ENCODE results near the gene CDH4.

CDH4 gene

GRCh38 chr20:61746147-61746646 is 494.1 kb downstream of the CDH4 start:
- FAIRE-seq: no peak

DNA sequence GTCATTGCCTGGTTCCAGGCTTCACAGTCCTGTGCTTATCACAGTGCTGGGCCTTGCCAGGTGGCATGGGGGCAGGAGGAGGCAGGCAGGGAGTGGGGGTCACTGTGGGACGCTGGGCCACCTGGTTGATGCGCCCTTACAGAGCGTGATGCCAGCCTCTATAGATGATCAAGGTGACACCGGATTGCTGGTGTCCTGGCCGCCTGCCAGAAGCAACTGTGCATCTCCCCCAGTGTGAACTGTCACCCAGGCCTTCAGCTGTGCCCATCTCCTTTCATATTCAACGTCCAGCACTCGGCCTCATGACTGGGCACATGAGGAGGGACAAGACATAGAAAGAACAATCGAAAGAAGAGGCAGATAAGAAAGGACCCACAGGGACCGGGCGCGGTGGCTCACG is 494.7 kb downstream of the CDH4 start:
- no peak for FAIRE-seq

GRCh38 chr20:61748376-61748775 is 496.3 kb downstream of the CDH4 start:
- no peak for FAIRE-seq

- no peak for FAIRE-seq
Observed at GRCh38 chr20:61749406-61750075, 497.5 kb downstream of the CDH4 start.

- FAIRE-seq: no peak
Observed at GRCh38 chr20:61750093-61750492, 498.0 kb downstream of the CDH4 start.

DNA sequence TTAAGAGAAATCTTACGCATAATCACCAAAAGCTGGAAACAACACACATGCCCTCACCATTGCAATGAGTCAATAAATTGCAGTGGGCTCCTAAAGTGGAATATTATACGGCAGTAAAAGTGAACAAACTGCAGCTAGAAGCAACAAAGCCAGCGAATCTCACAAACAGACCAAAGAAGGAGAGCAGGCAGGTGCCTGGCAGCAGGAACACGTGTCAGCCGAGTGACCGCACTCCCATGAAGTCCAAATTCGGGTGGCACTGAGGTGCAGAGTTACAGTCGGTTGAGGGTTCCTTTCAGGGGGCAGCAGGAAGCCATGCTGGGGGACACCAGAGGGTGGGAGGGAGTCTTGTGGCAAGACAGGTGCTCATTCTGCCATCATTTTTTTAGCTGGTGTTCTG is 500.5 kb downstream of the CDH4 start:
- FAIRE-seq: no peak

GRCh38 chr20:61753316-61753942 is 501.4 kb downstream of the CDH4 start:
- FAIRE-seq: no peak

GRCh38 chr20:61753987-61754956 is 502.2 kb downstream of the CDH4 start:
- no peak for FAIRE-seq

DNA sequence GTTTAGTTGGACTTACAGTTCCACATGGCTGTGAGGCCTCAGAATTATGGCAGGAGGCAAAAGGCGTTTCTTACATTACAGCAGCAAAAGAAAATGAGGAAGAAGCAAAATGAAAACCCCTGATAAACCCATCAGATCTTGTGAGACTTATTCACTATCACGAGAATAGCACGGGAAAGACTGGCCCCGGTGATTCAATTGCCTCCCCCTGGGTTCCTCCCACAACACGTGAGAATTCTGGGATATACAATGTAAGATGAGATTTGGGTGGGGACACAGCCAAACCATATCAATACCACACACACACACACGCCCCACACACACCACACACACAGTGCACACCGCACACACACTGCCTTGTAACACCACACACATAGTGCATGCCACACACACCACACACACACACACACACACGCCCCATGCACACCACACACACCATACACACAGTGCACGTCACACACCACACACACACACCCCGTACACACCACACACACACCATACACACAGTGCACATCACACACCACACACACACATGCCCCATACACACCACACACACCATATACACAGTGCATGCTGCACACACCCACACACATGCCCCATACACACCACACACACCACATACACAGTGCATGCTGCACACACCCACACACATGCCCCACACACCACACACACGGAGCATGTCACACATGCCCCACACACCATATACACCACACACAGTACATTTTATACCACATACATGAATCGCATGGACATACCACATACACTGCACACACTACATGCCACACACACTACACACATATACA is 503.1 kb downstream of the CDH4 start:
- FAIRE-seq: no peak

- FAIRE-seq: no peak
Observed at GRCh38 chr20:61755971-61756845, 504.1 kb downstream of the CDH4 start.

DNA sequence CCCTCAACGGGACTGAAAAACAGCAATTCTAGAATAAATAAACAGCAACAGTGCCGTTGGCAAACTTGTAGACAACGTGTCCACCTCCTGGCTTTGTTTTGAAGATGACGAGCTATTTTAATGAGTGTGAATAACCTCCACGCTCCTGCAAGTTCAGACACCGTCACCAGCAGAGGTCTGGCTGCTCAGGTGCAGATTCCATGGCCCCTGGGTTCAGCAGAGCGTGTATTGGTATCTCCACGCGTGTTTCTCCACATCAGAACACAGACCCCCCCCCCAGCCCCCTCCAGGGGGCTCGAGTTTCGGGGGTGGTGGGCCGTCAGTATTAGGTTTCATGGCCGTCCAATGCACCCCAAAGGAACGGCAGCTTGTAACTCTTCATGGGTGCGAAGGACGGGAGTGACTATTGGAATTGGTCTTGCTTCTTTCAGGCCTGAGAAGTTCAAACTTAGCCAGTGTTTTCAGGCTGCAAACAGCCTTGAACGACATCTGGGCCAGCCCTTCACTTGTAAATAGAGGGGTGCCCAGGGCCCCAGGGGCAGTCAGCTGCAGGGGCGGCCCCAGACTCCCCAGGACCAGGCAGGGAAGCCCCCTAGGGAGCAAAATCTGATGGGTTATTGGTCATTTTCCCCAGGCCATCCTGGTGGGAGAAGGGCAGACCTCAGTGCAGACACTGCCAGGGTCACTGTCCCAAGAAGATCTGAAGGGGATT is 505.1 kb downstream of the CDH4 start:
- no peak for FAIRE-seq

- FAIRE-seq: no peak
Observed at GRCh38 chr20:61757678-61758563, 505.9 kb downstream of the CDH4 start.

- FAIRE-seq: no peak
Observed at GRCh38 chr20:61758564-61759200, 506.6 kb downstream of the CDH4 start.

- FAIRE-seq: no peak
Observed at GRCh38 chr20:61759286-61760065, 507.4 kb downstream of the CDH4 start.

DNA sequence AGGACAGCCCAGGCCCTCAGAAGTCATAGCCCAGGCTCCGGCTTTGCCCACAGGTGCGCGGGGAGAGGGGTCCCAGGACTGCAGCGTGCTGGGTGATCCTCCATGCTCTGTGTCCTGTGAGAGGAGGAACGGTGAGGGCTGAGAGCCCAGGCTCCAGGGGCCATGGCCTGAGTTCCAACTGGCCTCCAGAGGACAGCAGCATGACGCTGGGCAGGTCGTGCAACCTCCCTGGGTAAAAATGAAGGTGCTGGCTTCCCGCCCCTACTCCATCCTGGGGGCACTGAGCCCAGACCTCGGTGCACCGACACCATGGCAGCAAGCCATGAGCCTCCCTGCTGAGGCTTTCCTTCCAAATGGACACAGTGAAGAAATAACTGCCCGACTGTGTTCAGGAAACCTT is 508.3 kb downstream of the CDH4 start:
- no peak for FAIRE-seq

- no peak for FAIRE-seq
Observed at GRCh38 chr20:61760731-61761130, 508.7 kb downstream of the CDH4 start.

DNA sequence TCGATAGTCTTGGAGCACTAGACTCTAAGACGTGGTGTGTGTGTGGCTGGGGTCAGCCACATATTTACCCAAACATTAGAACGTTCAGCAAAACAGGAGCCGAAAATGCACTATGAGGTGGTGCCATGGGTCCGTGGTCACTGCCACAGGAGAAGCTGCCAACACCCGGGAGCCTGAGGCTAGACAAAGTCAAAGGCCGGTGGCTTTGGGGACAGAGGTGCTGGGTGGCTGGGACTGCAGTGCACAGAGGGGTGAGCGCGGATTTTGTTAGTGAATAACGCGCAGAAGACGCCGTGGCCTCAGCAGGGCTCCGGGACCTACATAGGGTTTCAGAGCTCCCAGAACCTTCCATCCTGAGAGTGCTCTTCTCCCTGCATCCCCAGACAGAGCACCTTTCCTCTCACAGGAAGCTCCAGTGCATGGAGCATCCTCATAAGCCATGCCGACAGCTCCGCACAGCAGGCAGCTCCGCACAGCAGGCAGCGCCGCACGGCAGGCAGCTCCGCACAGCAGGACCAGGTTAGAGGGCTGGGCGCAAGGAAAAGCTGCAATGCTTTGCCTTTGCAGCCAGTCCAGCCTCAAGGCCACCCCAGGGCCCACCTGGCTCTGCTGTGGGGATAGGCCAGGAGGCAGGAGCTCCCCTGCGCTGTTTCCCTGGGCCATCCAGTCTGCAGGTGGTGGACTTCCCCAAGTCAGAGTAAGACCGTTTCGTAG is 509.5 kb downstream of the CDH4 start:
- FAIRE-seq: no peak

All from A204.1 (cell line).